NOMO-1 (cell line): ENCODE results near the gene SGSH.

ENCODE experiments used
- DNase-seq, 2 experiments: peaks; one replicate each; lab custom pipeline; 2025; ENCODE audit not compliant: unreplicated experiment in 2 of 2; lab: John Stamatoyannopoulos, UW

Gene SGSH

GRCh38 chr17:80189611-80190010 is 30.5 kb downstream of the SGSH start:
- DNase-seq, result no peak

GRCh38 chr17:80187515-80187941 is 32.6 kb downstream of the SGSH start:
- no peak for DNase-seq

- peak in 1 of 2 experiments; percentile 13 for DNase-seq
Observed at GRCh38 chr17:80187090-80187489, 33.0 kb downstream of the SGSH start.

- DNase-seq, result no peak
Observed at GRCh38 chr17:80185968-80186367, 34.2 kb downstream of the SGSH start.

- no peak for DNase-seq
Observed at GRCh38 chr17:80184423-80184714, 35.8 kb downstream of the SGSH start.

GRCh38 chr17:80183581-80184422 is 36.3 kb downstream of the SGSH start:
- no peak for DNase-seq

- DNase-seq, result no peak
Observed at GRCh38 chr17:80182845-80183223, 37.3 kb downstream of the SGSH start.

- DNase-seq, result no peak
Observed at GRCh38 chr17:80182118-80182844, 37.9 kb downstream of the SGSH start.

GRCh38 chr17:80181431-80181830 is 38.7 kb downstream of the SGSH start:
- DNase-seq, result no peak

- DNase-seq, result no peak
Observed at GRCh38 chr17:80180192-80180591, 39.9 kb downstream of the SGSH start.

GRCh38 chr17:80177986-80178595 is 42.0 kb downstream of the SGSH start:
- DNase-seq, result no peak

GRCh38 chr17:80176757-80177156 is 43.4 kb downstream of the SGSH start:
- no peak for DNase-seq

GRCh38 chr17:80173916-80174315 is 46.2 kb downstream of the SGSH start:
- no peak for DNase-seq

- DNase-seq, result no peak
Observed at GRCh38 chr17:80173126-80173525, 47.0 kb downstream of the SGSH start.

- no peak for DNase-seq
Observed at GRCh38 chr17:80171681-80172080, 48.5 kb downstream of the SGSH start.

- no peak for DNase-seq
Observed at GRCh38 chr17:80169784-80170500, 50.2 kb downstream of the SGSH start, which contains the start of gene CARD14. Gene CARD14, plus strand, starts transcription at chr17:80170030. Its CDS starts 11,409 bp downstream, at chr17:80181439.

- no peak for DNase-seq
Observed at GRCh38 chr17:80169107-80169506, 51.0 kb downstream of the SGSH start.

GRCh38 chr17:80168371-80168770 is 51.8 kb downstream of the SGSH start:
- no peak for DNase-seq

- no peak for DNase-seq
Observed at GRCh38 chr17:80166446-80166845, 53.7 kb downstream of the SGSH start.

- DNase-seq, result no peak
Observed at GRCh38 chr17:80164185-80164584, 55.9 kb downstream of the SGSH start.

- DNase-seq, result peak in 1 of 2 experiments; percentile 2
Observed at GRCh38 chr17:80163336-80163735, 56.8 kb downstream of the SGSH start.
